Fibroblast of lung (primary cell): ENCODE results near the gene KIAA0753.

Source experiments
- EZH2 ChIP-seq: IDR thresholded peaks from 2 replicates; pipeline ENCODE4 v1.5.1; 2012; ENCODE audit warnings: low read length, control low read depth, mild to moderate bottlenecking; ENCODE audit errors: missing control alignments
- TF ChIP-seq, protein P1 (sequence below), 2 donors: IDR thresholded peaks in 1 of 2; conservative IDR thresholded peaks in 1 of 2; 1 replicate in 1 of 2; 2 replicates in 1 of 2; pipeline ENCODE4 v1.5.1; 2011 to 2012; ENCODE audit warnings: low read length in 2 of 2, control low read depth in 1 of 2, inconsistent platforms in 1 of 2, low read depth in 1 of 2, mild to moderate bottlenecking in 1 of 2

DNA sequence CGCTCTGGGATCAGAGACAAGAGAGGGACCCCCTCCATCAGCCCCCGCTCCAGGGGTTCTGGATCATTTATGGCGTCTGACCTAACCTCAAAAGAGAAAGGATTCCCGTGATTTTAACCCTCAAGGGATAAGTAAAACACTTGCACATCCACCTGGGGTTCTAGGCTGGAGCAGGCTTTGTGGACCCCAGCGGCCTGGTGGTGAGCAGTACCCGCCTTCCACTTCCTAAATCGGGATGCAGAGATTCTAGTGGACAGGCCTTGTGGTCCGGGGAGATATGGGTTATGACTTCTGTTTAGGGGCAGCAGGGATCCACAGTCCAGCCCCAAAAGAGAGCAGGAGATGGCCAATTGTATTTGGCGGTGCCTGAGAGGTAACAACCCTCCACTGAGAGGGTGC lies 83.5 kb downstream of the KIAA0753 start:
- TF ChIP-seq, protein P1, sequence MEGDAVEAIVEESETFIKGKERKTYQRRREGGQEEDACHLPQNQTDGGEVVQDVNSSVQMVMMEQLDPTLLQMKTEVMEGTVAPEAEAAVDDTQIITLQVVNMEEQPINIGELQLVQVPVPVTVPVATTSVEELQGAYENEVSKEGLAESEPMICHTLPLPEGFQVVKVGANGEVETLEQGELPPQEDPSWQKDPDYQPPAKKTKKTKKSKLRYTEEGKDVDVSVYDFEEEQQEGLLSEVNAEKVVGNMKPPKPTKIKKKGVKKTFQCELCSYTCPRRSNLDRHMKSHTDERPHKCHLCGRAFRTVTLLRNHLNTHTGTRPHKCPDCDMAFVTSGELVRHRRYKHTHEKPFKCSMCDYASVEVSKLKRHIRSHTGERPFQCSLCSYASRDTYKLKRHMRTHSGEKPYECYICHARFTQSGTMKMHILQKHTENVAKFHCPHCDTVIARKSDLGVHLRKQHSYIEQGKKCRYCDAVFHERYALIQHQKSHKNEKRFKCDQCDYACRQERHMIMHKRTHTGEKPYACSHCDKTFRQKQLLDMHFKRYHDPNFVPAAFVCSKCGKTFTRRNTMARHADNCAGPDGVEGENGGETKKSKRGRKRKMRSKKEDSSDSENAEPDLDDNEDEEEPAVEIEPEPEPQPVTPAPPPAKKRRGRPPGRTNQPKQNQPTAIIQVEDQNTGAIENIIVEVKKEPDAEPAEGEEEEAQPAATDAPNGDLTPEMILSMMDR (conservative IDR thresholded peaks at IDR 0.05 in 1 of 2, IDR thresholded peaks at IDR 0.05 in 1 of 2; ENCODE audit: low read depth in 1 of 2, low read length in 2 of 2), result no peak
- no peak for TF ChIP-seq EZH2
